Panc1 (cell line): ENCODE data around the gene TRPC6.
A peak's percentile ranks its signal among the peaks of the same experiment; 100 is the strongest.

ENCODE experiments used
- CTCF ChIP-seq: fragments of 450-650 bp; IDR thresholded peaks from 2 replicates; pipeline ENCODE4 v1.5.1; 2017; ENCODE audit warnings: mild to moderate bottlenecking
- POLR2AphosphoS5 ChIP-seq: IDR thresholded peaks from 2 replicates; pipeline ENCODE4 v1.6.1; 2012; ENCODE audit warnings: mild to moderate bottlenecking, low read depth, low read length, moderate library complexity
- REST ChIP-seq, 2 experiments: IDR thresholded peaks; 2 replicates each; pipeline ENCODE4 v1.6.1; 2011 to 2012; ENCODE audit warnings: low read depth in 2 of 2, control low read depth in 1 of 2, low read length in 1 of 2, mild to moderate bottlenecking in 1 of 2, moderate library complexity in 1 of 2; ENCODE audit not compliant: insufficient read depth in 1 of 2

DNA sequence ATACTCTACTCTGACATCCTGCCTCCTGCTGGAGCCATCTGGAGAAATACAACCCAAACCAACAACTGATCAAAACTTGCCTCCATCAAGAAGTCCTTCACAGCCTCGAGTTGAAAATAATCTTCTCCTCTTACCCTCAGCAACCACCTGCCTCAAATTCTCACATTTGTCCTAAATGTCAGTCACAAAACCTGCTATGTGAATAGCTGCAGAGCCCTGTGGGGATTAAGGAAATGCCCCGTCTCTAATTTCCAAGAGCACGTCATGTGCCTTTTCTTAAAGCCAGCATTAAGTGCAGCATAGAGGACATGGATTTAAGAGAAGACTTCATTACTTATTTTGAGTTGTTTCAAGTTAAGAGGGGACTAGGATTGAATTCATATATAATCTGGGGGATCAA is 105.9 kb downstream of the TRPC6 start:
- TF ChIP-seq CTCF (peak; percentile 9; the same call in 1 of the 2 replicates), REST (IDR thresholded peaks at IDR 0.05; ENCODE audit: insufficient read depth in 1 of 2, low read depth in 2 of 2, low read length in 1 of 2) (no peak), POLR2AphosphoS5 (no peak)
